AG09319 (cell line): ENCODE data around the gene LCOR.

Experiments used
- DNase-seq: peaks from one replicate; pipeline ENCODE4 v3.0.0-alpha.2; 2010; ENCODE audit warnings: low read depth; ENCODE audit errors: extremely low read depth
- CTCF ChIP-seq: IDR thresholded peaks from 2 replicates; pipeline ENCODE4 v1.5.1; 2011; ENCODE audit warnings: low read depth, mild to moderate bottlenecking, inconsistent platforms, low read length, moderate library complexity

The LCOR gene

GRCh38 chr10:97037365-97038361 is 205.6 kb downstream of the LCOR start:
- peak; percentile 88 for TF ChIP-seq CTCF
- peak; percentile 43 for DNase-seq

- no peak for DNase-seq
Measured at GRCh38 chr10:97038688-97039087, 206.6 kb downstream of the LCOR start.

GRCh38 chr10:97039538-97040247 is 207.6 kb downstream of the LCOR start:
- no peak for DNase-seq
- TF ChIP-seq CTCF, result no peak

More at GRCh38 chr10:97038688-97039087, 206.6 kb downstream of the LCOR start:
- TF ChIP-seq CTCF, result no peak

GRCh38 chr10:97040248-97040584 is 208.1 kb downstream of the LCOR start:
- DNase-seq, result no peak
- no peak for TF ChIP-seq CTCF

GRCh38 chr10:97040706-97041105 is 208.6 kb downstream of the LCOR start:
- no peak for DNase-seq

GRCh38 chr10:97042081-97042480 is 210.0 kb downstream of the LCOR start:
- no peak for DNase-seq
- no peak for TF ChIP-seq CTCF

More at GRCh38 chr10:97040706-97041105, 208.6 kb downstream of the LCOR start:
- no peak for TF ChIP-seq CTCF
